HFFc6 (cell line): Measurements from ENCODE around the gene LRRC59. TPM values are rescaled to one million over a fixed set of nuclear protein-coding genes. Genes with fewer than 3 reads are reported as not detected.

Source experiments
- DNase-seq: peaks from one replicate; pipeline ENCODE4 v3.0.0-alpha.2; 2018
- H3K27ac Mint-ChIP-seq: 2 replicates; pipeline ENCODE4 v1.8.0; 2020; ENCODE audit warnings: mild to moderate bottlenecking, mixed read lengths
- H3K27me3 Mint-ChIP-seq: 2 replicates; pipeline ENCODE4 v1.8.0; 2021; ENCODE audit warnings: mild to moderate bottlenecking, moderate library complexity, mixed read lengths; ENCODE audit not compliant: insufficient read depth
- H3K36me3 Mint-ChIP-seq: 2 replicates; pipeline ENCODE4 v1.8.0; 2021; ENCODE audit warnings: low read depth, mixed read lengths
- H3K4me1 Mint-ChIP-seq: 2 replicates; pipeline ENCODE4 v1.8.0; 2020; ENCODE audit warnings: low read depth, mixed read lengths
- H3K4me3 Mint-ChIP-seq: 2 replicates; pipeline ENCODE4 v1.8.0; 2020; ENCODE audit warnings: mild to moderate bottlenecking, moderate library complexity, mixed read lengths
- H3K9me3 Mint-ChIP-seq: 2 replicates; pipeline ENCODE4 v1.8.0; 2020; ENCODE audit warnings: mild to moderate bottlenecking, mixed read lengths
- CTCF ChIP-seq: fragments of 200-600 bp; sonication (generic); IDR thresholded peaks from 2 replicates; pipeline ENCODE4 v1.5.0; 2021; ENCODE audit warnings: antibody characterized with exemption, mild to moderate bottlenecking
- long read RNA-seq: library from polyadenylated mRNA; unstranded; transcript quantifications from one replicate; pipeline ENCODE4 v2.0.0, GENCODE V29; 2019
- total RNA-seq, 6 experiments: library from RNA; stranded (reverse); fragmentation: NEBNext Ultra II Directional; extraction: Animal tissue kit (Norgen Biotek cat#: 25700); gene quantifications; 2 replicates in 1 of 6; 3 replicates in 5 of 6; pipeline ENCODE4 v1.2.3, GENCODE V29; 2021

The LRRC59 gene
- 100 to 1,000 TPM; 214 to 272 (median 261) TPM for total RNA-seq
- long read RNA-seq, transcript LRRC59-201 (7 exons, 2,910 nt): major isoform, 110 of 128 reads
- long read RNA-seq, partial matches to known transcripts: 14 of 128 reads
- long read RNA-seq, other reads (novel, unspliced or antisense): 4 of 128 reads

GRCh38 chr17:50397111-50397918 is at the start of gene LRRC59:
LRRC59 (minus strand) TSS chr17:50397523; CDS start chr17:50397317, 206 bp downstream.
- peak within 1 kb of the TSS; percentile 94 for H3K27ac Mint-ChIP-seq
- H3K9me3 Mint-ChIP-seq: no peaks in the 10 kb centered on the region
- peaks cover 40% of the 10 kb centered on the region for H3K36me3 Mint-ChIP-seq
- TF ChIP-seq CTCF: peak; percentile 99
- H3K4me1 Mint-ChIP-seq: peaks cover 36% of the 10 kb centered on the region
- peak; percentile 68 for DNase-seq
- H3K27me3 Mint-ChIP-seq: peaks cover 4% of the 10 kb centered on the region
- peak within 1 kb of the TSS; percentile 97 for H3K4me3 Mint-ChIP-seq

- no peak for TF ChIP-seq CTCF
- no peaks in the 10 kb centered on the region for H3K27me3 Mint-ChIP-seq
- no peak overlapping the region for H3K27ac Mint-ChIP-seq
- no peak for DNase-seq
- peaks cover 5% of the 10 kb centered on the region for H3K4me1 Mint-ChIP-seq
- H3K36me3 Mint-ChIP-seq: no peaks in the 10 kb centered on the region
- H3K9me3 Mint-ChIP-seq: no peaks in the 10 kb centered on the region
- H3K4me3 Mint-ChIP-seq: no peak overlapping the region
These were observed 48.5 kb upstream of the LRRC59 start for GRCh38 chr17:50445730-50446325.

GRCh38 chr17:50444841-50445715 is 47.8 kb upstream of the LRRC59 start:
- Mint-ChIP-seq H3K36me3 (peaks cover 4% of the 10 kb centered on the region; the same call in 1 of the 2 replicates), H3K4me3 (no peak overlapping the region), H3K27ac (no peak overlapping the region), H3K4me1 (peaks cover 5% of the 10 kb centered on the region), H3K27me3 (no peaks in the 10 kb centered on the region), H3K9me3 (no peaks in the 10 kb centered on the region)
- no peak for DNase-seq
- no peak for TF ChIP-seq CTCF

- H3K9me3 Mint-ChIP-seq: no peaks in the 10 kb centered on the region
- peaks cover 5% of the 10 kb centered on the region for H3K4me1 Mint-ChIP-seq
- no peak overlapping the region for H3K4me3 Mint-ChIP-seq
- no peak overlapping the region for H3K27ac Mint-ChIP-seq
- no peak for DNase-seq
- no peak for TF ChIP-seq CTCF
- H3K27me3 Mint-ChIP-seq: no peaks in the 10 kb centered on the region
- peaks cover 4% of the 10 kb centered on the region; the same call in 1 of the 2 replicates for H3K36me3 Mint-ChIP-seq
These were observed 46.2 kb upstream of the LRRC59 start for GRCh38 chr17:50443505-50443974.
